Cerebellar cortex (tissue), 1 donor: ENCODE data around the gene PELI3.
A peak's percentile ranks its signal among the peaks of the same experiment; 100 is the strongest.
"Not testable (repeated sequence)": the region's sequence is repeated elsewhere in the genome, so short reads cannot be mapped to it uniquely, and the experiment has no call there.

Experiments
- DNase-seq: peaks from one replicate; pipeline ENCODE4 v3.0.0-alpha.2; 2015; ENCODE audit warnings: low spot score

Gene PELI3

DNA sequence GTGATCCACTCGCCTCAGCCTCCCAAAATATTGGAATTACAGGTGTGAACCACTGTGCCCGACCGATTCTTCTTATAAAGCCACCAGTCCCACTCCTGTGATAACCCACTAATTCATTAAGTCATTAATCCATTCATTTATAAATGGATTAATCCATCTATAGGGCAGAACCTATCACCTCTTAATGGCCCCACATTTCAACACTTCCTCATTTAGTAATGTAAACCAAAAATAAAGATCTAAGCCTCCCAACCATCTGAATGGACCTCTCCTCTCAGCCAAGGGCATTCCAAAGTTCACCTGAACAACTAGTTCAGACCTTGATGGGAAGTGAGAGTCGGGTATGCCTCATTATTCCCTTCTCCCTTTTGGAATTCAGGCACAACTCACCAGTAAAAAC lies 18.2 kb upstream of the PELI3 start:
- DNase-seq = no peak

DNA sequence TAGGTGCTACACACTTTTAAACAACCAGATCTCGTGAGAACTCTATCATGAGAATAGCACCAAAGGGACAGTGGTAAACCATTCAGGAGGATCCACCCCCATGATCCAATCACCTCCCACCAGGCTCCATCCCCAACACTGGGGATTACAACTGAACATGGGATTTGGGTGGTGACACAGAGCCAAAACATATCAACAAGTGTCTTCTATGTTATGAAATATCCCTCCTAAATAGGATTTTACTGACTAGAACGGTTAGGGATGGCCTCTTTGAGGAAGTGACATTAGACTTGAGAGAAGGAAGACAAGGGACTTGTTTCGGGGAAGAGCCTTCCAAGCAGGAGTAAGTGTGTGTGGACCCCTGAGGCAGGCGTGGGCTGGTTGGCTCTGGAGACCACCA lies 16.1 kb upstream of the PELI3 start:
- DNase-seq = no peak

DNA sequence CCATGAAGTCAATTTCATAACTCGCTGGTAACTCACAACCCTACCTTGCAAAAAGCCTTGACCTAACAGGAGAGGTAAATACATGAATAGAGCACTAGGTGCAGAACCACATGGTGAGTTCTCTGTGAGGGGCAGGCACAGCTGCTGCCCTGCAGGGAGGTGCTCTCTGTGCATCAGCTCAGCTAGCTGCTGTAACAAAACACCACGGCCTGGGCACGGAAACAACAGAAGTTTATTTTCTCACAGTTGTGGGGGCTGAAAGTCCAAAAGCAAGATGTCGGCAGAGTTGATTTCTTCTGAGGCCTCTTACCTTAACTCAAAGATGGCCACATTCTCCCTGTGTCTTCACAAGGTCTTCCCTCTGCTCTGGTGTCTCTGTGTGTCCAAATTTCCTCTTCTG lies 15.0 kb upstream of the PELI3 start:
- DNase-seq = no peak

DNA sequence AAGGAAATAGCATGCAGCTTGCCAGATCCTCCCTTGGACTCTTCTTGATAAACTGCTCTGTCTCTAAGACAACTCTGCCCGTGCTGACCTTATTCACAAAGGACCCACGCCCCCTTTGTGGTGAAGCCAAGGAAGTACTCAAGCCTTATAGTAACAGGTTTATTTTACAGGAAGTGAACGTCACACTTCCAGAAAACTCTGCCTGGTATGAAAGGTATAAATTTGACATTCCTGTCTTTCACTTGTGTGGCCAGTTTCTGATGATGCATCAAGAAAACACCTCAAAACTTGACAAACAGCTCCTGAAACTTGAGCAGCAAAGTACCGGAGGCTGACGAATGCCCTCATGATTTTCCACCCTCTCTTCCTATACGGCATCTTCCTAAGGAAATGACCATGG lies 12.5 kb upstream of the PELI3 start:
- DNase-seq = no peak

DNA sequence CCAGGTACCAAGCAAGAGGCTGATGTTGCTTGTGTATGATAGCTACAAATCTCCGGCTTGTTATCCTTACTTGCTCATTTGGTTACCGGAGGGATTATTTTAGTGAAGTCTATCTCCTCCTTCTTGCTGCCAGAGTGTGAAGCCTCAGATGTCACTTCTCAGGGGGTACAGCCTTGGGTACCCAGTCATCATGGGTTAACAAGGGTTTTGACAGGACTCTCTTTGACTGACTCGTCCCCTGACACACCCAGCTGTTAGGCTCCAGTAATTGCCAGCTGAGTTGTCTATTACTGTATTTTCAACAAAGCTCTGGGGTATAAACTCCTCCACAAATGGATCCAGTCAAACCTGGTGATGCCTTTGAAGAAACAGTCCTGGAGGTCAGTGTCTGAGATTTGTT lies 11.9 kb upstream of the PELI3 start:
- DNase-seq = no peak

DNA sequence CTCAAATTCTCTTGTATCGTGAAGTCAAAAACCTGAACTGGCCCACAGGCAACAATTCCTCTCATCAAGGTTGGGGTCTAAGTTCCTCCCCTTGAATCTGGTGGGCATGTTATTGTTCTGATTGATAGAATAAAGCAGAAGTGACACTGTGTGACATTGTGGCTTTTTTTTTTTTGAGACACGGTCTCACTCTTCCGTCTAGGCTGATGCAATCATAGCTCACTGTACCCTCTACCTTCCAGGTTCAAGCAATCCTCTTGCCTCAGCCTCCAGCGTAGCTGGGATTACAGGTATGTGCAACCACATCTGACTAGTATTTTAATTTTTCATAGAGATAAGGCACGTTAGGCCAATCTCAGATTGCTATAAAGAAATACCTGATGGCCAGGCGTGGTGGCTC lies 8.9 kb upstream of the PELI3 start:
- DNase-seq = no peak

DNA sequence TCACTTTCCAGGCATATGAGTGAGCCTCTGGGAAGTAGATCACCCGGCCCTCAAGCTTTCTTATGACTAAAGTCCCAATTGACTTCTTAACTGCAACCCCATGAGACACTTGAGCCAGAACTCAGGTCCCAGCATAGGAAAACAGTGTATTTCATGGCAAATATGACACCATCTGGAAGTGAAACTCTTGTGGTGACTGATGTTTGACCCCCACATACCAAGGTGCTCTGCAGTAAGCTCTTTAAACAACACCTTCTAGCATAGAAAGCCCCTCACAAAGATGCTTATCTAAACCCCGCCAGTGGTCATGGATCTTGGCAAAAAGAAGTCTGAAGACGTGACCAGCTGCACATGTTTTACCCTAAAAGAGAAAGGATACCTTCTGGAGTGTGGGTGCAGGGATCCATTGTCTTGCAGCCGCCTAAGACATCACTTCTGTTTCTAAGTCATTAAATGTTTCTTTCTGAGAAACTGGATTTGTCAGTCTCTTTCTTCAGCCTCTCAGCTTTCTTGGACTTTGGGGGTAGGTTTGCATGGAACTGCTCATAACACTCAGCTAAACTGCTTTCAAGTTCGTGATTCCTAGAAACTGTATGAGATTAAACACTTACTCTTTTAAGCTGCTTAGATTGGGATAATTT lies 7.4 kb upstream of the PELI3 start:
- no peak for DNase-seq

DNA sequence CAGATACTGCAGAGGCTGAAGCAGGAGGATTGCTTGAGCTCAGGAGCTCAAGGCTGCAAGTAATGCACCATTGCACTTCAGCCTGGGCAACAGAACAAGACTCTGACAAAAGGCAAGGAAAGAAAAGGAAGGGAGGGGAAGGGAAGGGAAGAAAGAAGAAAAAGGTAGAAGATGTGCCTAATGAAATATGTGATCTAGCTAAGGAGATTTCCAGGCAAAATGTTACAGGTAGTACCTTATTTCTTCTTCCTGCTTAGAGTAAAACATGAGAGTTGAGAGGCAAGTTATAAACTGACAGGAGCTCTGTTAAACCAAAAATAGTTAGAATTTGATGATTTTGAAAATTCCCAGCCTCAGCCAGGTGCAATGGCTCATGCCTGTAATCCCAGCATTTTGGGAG lies 4.7 kb upstream of the PELI3 start:
- DNase-seq = no peak

DNA sequence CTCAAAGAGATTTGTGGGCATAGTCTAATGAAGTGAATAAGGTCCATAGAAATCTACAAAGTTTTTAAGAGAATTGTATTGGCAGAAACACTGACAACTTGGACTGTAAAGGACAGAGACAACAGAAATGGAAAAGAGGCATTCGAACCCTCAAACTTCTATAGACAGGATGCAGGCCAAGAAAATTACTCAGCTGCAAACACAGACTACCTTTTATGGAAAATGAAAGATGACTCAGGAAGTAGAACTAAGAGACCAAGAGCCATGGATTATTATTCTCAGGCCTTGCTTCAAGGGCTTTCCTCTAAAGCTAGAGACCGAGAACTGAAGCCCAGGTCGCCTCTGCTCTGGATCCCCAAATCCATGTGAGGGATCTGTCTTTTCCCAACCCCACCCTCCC lies 3.8 kb upstream of the PELI3 start:
- DNase-seq = no peak

DNA sequence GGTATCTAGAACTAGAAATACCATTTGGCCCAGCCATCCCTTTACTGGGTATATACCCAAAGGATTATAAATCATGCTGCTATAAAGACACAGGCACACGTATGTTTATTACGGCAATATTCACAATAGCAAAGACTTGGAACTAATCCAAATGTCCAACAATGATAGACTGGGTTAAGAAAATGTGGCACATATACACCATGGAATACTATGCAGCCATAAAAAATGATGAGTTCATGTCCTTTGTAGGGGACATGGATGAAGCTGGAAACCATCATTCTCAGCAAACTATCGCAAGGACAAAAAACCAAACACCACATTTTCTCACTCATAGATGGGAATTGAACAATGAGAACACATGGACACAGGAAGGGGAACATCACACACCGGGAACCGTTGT lies 2.6 kb upstream of the PELI3 start:
- not testable (repeated sequence) for DNase-seq

DNA sequence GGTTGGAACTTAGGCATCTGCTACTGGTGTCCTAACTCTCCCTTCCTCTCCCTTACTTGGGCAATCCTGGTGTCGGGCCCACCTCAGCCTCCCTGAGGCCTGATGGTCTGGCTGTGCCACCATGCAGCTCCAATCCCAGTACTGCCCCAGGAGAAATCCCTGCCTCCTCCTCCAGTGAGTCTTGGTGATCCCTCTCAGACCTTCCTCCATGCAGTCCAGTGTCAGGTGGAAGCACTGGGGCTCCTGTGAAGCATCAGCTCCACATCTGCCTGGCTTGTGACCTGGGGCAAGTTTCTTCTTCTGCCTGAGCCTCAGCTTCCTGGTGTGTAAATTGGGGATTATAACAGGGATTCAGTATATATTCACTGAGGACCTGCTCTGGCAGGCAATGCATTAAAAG lies 1.8 kb upstream of the PELI3 start:
- peak; percentile 16 for DNase-seq

DNA sequence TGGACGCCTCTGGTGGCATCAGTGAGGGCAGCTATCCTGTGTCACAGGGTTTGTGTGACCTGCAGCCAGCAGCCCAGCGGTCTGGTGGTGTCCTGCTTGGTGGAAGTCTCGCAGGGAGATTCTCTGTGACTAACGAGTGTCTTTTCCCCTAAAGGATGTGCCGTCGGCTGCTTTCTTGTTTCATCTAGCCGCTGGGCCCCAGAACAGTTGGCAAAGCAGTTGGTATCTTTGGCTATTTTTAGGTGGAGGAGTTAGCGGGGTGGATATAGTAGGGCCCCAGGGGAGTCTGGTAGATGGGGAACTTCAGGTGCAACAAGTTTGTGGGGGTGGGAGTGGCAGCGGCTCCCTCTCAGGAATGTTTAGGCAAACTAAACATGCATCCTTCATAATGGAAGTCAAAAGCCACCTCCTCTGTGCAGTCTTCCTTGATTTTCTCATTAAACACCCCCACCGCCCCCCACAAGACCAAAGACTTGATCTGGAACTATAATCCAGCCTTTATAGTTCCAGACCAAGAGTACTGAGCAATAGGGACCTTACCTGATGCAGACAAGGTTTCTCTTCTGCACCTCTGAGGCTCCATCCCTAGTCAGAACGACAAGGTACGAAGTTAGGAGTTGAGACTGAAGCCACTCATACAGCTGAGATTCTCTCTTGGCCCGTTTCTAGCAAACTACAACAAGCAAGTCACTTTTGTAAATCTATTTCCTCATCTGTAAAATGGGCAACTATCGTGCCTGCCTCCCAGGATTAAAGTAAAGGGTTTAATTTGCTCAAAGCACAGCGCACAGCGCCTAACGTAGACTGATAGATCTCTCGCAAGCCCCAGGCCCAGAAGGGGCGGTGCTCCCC lies 1.1 kb upstream of the PELI3 start:
- DNase-seq = peak; percentile 18

DNA sequence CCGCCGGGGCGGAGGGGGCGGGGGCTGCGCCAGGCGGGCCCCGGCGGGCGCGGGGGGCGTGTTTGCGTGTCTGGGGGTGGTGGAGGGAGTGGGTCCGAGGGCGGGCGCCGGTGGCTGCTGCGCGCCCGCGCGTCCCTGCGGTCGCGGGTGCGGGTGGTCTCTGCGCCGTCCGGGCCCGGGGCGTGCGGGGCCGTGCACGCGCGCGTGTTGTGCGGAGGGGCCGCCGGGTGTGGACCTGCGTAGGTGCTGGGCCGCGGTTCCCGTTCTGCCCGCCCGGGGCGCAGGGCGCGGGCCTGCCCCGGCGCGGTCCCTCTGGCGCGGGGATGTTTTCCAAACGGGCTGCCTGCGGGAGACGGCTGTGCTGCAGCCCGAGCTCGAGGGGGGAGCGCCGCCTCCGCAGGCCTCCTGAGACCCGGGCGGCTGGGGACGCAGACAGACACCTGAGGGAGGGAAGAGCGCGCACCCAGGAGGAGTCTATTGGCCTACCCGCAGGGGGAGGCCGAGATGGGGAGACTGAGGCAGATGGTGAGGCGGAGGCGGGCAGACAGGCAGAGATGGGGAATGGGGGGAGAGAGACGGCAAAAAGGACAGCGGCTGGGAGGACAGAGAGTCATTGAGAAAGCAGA lies 442 bp downstream of the PELI3 start:
- DNase-seq = peak; percentile 14

DNA sequence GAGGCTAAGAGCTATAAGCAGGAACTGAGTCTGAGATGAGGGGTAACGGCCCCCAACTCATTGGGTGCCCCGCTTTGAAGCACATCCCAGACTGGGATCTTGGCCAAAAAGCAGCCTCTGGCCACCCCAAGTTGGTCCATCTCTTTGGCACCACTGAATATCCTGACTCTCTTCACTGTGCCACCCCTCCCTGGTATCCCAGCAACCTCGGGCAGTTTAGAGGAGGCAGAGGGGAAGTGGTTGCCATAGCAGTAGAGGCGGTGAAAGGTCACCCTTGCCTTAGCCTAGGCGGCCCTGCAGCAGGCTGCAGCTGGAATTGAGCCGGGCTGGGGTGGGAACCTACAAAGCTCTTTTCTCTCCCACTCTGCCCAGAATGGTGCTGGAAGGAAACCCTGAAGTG lies 1.1 kb downstream of the PELI3 start:
- DNase-seq = no peak

DNA sequence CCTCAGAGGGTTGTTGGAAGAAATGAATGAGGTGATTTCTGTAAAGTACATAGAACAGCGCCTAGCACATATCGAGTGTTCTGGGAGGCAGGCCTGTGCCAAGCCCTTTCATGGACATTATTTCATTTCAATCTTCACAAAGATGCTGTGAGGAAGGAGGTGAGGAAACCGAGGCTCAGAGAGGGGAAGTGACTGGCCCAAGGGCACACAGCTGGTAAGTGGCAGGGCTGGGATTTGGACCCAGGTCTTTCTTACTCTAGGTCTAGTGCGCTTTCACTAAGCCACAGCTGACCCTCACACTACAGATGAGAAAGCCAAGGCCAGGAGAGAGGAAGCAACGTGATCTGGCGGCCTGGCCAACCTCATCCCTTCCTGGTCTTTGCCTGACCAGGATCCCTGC lies 2.0 kb downstream of the PELI3 start:
- no peak for DNase-seq

DNA sequence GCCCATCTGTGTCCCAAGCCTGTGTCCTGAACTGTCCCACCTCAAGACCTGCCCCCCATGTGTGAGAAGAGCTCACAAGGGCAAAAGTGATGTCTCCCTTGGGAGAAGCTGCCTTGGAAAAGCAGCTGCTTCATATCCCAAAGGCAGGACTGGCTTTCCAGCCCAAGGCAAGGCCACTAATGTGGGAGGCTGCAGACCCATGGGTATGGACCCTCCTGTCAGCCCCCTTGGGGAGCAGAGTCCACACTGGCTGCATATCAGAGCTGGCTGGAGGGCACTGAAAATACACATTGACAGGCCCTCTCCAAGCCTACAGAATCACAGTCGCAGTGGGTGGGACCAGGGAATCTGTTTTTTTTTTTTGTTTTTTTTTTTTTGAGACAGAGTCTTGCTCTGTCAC lies 2.7 kb downstream of the PELI3 start:
- no peak for DNase-seq

DNA sequence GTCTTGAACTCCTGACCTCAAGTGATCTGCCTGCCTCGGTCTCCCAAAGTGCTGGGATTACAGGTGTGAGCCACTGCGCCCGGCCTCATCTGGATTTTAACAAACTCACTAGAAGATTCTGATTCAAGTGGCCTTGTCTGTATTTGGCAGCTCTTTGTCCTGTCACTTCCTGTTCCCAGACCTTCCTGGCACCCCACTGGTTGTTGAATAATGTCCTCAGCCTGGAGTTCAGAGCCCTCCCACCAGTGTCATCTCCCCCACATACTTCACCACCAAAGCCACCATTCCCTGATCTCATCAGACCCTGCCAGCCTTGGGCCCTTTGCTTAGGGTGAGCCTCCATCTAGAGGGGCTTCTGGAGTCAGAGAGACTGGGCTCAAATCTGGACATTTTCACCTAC lies 3.3 kb downstream of the PELI3 start:
- no peak for DNase-seq

DNA sequence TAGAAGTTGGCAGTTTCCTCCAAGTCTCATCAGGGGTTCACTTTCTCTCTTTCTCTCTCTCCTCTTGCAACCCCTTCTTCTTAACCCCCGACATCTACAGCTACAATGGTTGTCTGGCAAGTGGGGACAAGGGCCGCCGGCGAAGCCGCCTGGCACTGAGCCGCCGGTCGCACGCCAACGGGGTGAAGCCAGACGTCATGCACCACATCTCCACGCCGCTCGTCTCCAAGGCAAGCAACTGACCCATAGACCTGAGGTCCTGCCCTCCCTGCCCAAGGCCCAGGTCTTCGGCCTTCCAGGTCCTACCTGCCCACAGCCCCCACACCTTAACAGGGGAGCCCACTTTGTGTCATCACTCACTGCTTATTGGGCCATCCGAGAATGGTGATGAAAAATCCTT lies 4.4 kb downstream of the PELI3 start:
- no peak for DNase-seq

DNA sequence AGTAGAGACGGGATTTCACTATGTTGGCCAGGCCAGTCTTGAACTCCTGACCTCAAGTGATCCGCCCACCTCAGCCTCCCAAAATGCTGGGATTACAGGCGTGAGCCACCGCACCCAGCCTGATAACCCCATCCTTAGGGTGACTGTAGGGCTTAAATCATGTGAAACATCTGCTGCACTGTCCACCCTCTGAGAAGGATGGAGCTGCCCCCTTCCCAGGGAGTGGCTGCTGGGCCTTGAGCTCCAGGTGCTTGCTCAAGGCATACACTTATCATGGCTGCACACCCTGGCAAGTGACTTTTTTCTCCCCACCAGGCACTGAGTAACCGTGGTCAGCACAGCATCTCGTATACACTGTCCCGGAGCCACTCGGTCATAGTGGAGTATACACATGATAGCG lies 5.3 kb downstream of the PELI3 start:
- no peak for DNase-seq

DNA sequence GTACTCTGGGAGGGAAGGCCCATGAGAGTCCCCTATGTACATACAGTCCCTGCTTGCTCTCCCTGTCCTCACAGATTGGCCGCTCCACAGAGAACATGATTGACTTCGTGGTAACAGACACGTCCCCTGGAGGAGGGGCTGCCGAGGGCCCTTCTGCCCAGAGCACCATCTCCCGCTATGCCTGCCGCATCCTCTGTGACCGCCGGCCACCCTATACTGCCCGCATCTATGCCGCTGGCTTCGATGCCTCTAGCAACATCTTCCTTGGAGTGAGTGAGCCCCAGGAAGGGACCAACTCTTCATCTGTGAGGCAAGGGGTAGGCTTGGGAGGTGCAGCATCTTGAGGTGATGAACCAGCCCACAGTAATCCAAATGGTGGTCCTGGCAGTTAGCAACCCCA lies 6.5 kb downstream of the PELI3 start:
- DNase-seq = no peak

DNA sequence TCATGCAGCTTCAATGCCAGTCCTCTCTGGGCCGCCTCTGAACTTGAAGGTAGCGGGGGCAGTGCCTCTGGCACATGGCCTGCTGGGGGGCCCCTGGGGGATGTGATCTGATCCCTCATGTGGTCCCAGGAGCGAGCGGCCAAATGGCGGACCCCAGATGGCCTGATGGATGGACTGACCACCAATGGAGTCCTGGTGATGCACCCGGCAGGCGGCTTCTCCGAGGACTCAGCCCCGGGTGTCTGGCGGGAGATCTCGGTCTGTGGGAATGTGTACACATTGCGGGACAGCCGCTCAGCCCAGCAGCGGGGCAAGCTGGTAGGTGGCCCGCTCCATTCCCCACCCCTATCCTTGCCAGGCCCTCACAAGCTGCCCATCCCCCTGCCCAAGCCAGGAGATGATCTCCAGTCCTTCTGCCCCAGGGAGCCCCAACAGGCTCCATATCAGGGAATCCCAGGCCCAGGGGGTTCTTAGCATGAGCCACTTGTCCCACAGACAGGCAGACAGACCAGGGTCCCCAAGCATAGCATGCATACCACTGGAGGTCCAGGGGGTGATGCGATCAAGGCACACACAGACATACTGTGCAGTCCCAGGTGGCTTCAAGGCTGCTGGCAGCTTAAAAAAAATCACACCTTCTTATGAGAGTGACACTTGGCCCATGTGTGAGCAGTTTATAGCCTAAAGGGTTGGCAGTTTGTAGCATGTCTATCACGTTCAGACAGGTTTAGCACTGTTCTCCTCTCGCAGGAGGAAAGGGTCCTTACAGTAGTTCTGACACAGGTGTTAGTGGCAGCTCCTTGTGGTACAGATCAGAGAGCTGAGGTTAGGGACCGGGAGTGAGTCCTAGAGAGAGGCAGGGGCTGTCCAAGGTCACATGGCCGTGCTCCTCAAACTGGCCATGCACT lies 7.2 kb downstream of the PELI3 start:
- DNase-seq = no peak
